Osteoblast (primary cell): ENCODE measurements around the gene SOS1. TPM values are rescaled to one million over a fixed set of nuclear protein-coding genes. Genes with fewer than 3 reads are reported as not detected.

Experiments
- DNase-seq: peaks from one replicate; pipeline ENCODE4 v3.0.0; 2011; ENCODE audit warnings: low spot score, mixed read lengths; ENCODE audit not compliant: insufficient read length; ENCODE audit errors: missing footprints
- H2AFZ ChIP-seq: 2 replicates; pipeline ENCODE4 v1.6.0; 2011; ENCODE audit warnings: mild to moderate bottlenecking, low read length
- H3K27ac ChIP-seq: 2 replicates; pipeline ENCODE4 v1.5.1; 2011; ENCODE audit warnings: mild to moderate bottlenecking, low read depth, low read length, moderate library complexity
- H3K27me3 ChIP-seq: 2 replicates; pipeline ENCODE4 v1.6.0; 2012; ENCODE audit warnings: mild to moderate bottlenecking, control low read depth, inconsistent platforms, low read length, moderate library complexity; ENCODE audit not compliant: insufficient read depth
- H3K36me3 ChIP-seq: 2 replicates; pipeline ENCODE4 v1.5.1; 2011; ENCODE audit warnings: mild to moderate bottlenecking, low read length, control low read depth, moderate library complexity; ENCODE audit not compliant: insufficient read depth
- H3K4me1 ChIP-seq: 2 replicates; pipeline ENCODE4 v1.5.1; 2011; ENCODE audit warnings: mild to moderate bottlenecking, low read length, control low read depth, moderate library complexity; ENCODE audit not compliant: insufficient read depth
- H3K4me2 ChIP-seq: 2 replicates; pipeline ENCODE4 v1.6.0; 2011; ENCODE audit warnings: mild to moderate bottlenecking, low read length; ENCODE audit not compliant: insufficient read depth
- H3K4me3 ChIP-seq: fragments of 200-600 bp; sonication (generic); 3 replicates; pipeline ENCODE4 v1.5.1; 2012; ENCODE audit warnings: mild to moderate bottlenecking, low read length, inconsistent platforms; ENCODE audit not compliant: insufficient read depth
- H3K79me2 ChIP-seq: 2 replicates; pipeline ENCODE4 v1.6.0; 2012; ENCODE audit warnings: mild to moderate bottlenecking, low read length, control low read depth, inconsistent platforms; ENCODE audit not compliant: insufficient read depth
- H3K9me3 ChIP-seq: 2 replicates; pipeline ENCODE4 v1.5.1; 2011; ENCODE audit warnings: low read depth, low read length, control low read depth
- H4K20me1 ChIP-seq: 2 replicates; pipeline ENCODE4 v1.6.0; 2012; ENCODE audit warnings: mild to moderate bottlenecking, low read length, control low read depth; ENCODE audit not compliant: insufficient read depth
- CTCF ChIP-seq: IDR thresholded peaks from 2 replicates; pipeline ENCODE4 v1.5.1; 2011; ENCODE audit warnings: mild to moderate bottlenecking, low read depth, low read length, moderate library complexity; ENCODE audit errors: extremely low read depth
- total RNA-seq: library from RNA; depleted of rRNA; stranded (reverse); fragments of >200 nt; gene quantifications from 2 replicates; pipeline ENCODE4 v1.2.3, GENCODE V29; 2012

Gene SOS1
- total RNA-seq, 1 donor, result 28.6 TPM

- no peaks in the 10 kb centered on the region for H4K20me1 ChIP-seq
- peak overlapping the region; percentile 78 for H2AFZ ChIP-seq
- no peaks in the 10 kb centered on the region for H3K9me3 ChIP-seq
- DNase-seq, result no peak
- H3K36me3 ChIP-seq, result no peaks in the 10 kb centered on the region
- no peaks in the 10 kb centered on the region for H3K79me2 ChIP-seq
- no peak for TF ChIP-seq CTCF
- peaks cover 9% of the 10 kb centered on the region for H3K4me1 ChIP-seq
- H3K27ac ChIP-seq, result no peak overlapping the region
- H3K4me3 ChIP-seq, result no peak overlapping the region
- H3K4me2 ChIP-seq, result no peak overlapping the region
- H3K27me3 ChIP-seq, result no peaks in the 10 kb centered on the region
Observed at GRCh38 chr2:39150102-39150562, 29.3 kb upstream of the SOS1 start.

GRCh38 chr2:39146630-39147029 is 25.8 kb upstream of the SOS1 start:
- no peaks in the 10 kb centered on the region for H3K79me2 ChIP-seq
- H3K4me2 ChIP-seq, result no peak overlapping the region
- no peaks in the 10 kb centered on the region for H3K9me3 ChIP-seq
- no peak overlapping the region for H3K27ac ChIP-seq
- H3K27me3 ChIP-seq, result no peaks in the 10 kb centered on the region
- no peak for DNase-seq
- TF ChIP-seq CTCF, result no peak
- no peaks in the 10 kb centered on the region for H4K20me1 ChIP-seq
- H3K4me3 ChIP-seq, result no peak overlapping the region
- H2AFZ ChIP-seq, result no peak overlapping the region
- H3K4me1 ChIP-seq, result no peaks in the 10 kb centered on the region
- H3K36me3 ChIP-seq, result no peaks in the 10 kb centered on the region

- no peak for TF ChIP-seq CTCF
- no peaks in the 10 kb centered on the region for H3K9me3 ChIP-seq
Observed at GRCh38 chr2:39145906-39146421, 25.1 kb upstream of the SOS1 start.

GRCh38 chr2:39144416-39144815 is 23.6 kb upstream of the SOS1 start:
- no peaks in the 10 kb centered on the region for H3K36me3 ChIP-seq
- H3K79me2 ChIP-seq, result no peaks in the 10 kb centered on the region
- no peak overlapping the region for H3K4me3 ChIP-seq
- no peak overlapping the region for H2AFZ ChIP-seq
- H4K20me1 ChIP-seq, result no peaks in the 10 kb centered on the region
- no peaks in the 10 kb centered on the region for H3K27me3 ChIP-seq
- H3K4me2 ChIP-seq, result no peak overlapping the region
- no peak overlapping the region for H3K27ac ChIP-seq
- no peak for DNase-seq
- H3K9me3 ChIP-seq, result no peaks in the 10 kb centered on the region
- no peak for TF ChIP-seq CTCF
- H3K4me1 ChIP-seq, result no peaks in the 10 kb centered on the region

More at GRCh38 chr2:39145906-39146421, 25.1 kb upstream of the SOS1 start:
- Histone ChIP-seq H3K4me3 (no peak overlapping the region), H3K4me1 (no peaks in the 10 kb centered on the region), H3K4me2 (no peak overlapping the region), H3K27ac (no peak overlapping the region), H4K20me1 (no peaks in the 10 kb centered on the region), H3K79me2 (no peaks in the 10 kb centered on the region), H3K27me3 (no peaks in the 10 kb centered on the region), H2AFZ (no peak overlapping the region), H3K36me3 (no peaks in the 10 kb centered on the region)
- no peak for DNase-seq
